Activated CD8-positive, alpha-beta memory T cell treated with anti-CD3 and anti-CD28 coated beads, Interleukin-2, amount 50 U/mL, for 1 hour (primary cell): Measurements from ENCODE around the gene TRPC6.
"Not testable (repeated sequence)": the region's sequence is repeated elsewhere in the genome, so short reads cannot be mapped to it uniquely, and the experiment has no call there.

Source experiments
- DNase-seq: peaks from one replicate; pipeline ENCODE4 v3.0.0-alpha.2; 2020; ENCODE audit errors: extremely low read depth

TRPC6 gene

DNA sequence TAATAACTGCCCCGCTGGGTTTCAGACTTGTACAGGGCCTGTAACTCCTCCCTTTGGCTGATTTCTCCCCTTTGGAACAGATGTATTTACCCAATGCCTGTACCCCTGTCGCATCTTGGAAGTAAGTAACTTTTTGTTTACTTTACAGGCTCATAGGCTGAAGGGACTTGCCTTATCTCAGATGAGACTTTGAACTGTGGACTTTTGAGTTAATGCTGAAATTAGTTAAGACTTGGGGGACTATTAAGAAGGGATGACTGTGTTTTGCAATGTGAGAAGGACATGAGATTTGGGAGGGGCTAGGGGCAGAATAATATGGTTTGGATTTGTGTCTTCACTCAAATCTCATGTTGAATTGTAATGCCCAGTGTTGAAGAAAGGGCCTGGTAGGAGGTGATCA, 62.0 kb downstream of the TRPC6 start:
- no peak for DNase-seq

DNA sequence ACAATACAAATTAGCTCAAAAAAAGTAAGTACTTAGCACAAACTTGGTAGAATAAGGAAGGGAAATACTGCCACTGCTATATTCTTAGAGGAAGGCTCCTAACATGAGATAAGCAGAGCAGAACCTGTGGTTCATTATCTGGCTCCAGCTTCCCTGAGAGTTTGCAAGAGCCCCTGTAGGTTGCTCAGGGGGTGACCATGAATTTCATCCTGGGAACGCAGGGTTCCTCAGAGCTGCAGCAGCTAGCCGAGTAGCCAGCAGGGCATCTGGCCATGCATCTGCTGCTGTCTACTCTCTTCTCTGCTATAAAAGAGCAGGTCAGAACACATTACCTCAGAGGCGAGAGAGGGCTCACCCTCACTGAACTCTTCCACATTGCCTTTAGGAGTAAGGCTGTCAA, 67.3 kb downstream of the TRPC6 start:
- no peak for DNase-seq

DNA sequence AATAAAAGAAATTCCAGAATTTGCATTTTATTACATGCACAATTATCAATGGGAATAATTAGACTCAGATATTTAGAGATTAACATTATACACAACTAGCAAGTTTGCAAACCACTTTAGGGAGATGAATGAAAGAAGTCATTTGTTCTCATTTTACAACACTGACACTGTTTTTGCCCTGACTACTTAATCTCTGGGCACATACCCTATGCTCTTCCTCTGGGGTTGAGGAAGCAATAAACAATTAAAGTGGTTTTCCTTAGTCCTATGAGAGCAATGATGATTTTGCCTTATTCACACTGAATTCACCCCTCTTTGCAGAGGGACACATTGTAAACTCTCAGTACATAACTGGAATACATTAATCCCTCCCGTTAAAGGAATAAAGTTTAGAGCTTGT, 72.7 kb downstream of the TRPC6 start:
- no peak for DNase-seq

DNA sequence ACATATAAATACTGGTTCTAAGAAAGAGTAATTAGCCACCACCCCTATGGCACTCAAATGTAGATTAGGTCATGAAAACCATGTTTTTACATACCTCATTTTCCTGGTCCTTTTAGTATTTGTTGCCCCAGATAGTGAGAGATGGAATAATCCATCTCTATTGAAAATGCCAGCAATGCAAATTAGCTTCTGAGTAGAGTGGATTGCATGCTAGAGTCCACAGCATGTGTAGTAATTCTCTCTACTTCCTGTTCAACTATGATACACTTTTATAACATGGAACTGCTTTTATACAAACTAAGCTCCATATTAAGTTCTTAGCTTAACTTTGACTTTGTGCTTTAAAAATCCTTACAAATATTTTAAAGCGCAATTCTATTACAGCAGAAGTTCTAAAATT, 73.2 kb downstream of the TRPC6 start:
- no peak for DNase-seq

DNA sequence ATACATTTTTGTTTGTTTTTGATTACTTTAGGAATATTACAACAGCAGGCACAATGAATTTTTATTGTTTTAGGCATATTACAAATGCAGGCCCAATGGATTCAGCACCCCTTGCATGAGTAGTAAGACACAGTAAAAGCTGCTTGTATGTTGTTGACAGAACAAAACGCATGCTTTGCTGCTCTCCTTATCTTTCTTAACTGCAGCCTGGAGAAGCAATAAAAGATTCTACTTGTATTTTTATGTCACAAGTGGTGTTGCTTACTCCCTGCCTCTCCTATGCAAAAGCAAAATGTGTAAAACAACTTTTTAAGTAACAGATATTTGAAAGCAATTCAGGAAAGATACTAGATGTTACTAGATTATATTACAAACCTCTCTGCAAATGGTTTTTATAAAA, 73.9 kb downstream of the TRPC6 start:
- no peak for DNase-seq

DNA sequence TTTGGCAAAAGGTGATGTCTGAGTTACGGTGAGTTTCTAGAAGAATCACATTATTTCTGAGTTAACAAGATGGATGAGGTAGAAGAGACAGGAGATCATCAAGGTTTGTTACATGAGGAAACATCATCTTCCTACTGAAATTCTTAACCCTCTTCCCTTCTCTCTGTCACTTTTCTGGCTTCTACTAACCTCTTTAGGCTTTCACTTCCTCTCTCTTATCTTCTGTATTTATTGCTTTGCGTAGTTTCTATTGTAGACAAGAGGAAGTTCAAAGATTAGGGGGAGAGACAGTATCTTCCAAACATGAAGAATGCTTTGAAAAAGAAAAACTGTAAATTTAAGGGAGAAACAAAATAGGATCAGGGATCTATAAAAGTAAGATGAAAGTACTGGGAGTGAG, 75.4 kb downstream of the TRPC6 start:
- DNase-seq: no peak

DNA sequence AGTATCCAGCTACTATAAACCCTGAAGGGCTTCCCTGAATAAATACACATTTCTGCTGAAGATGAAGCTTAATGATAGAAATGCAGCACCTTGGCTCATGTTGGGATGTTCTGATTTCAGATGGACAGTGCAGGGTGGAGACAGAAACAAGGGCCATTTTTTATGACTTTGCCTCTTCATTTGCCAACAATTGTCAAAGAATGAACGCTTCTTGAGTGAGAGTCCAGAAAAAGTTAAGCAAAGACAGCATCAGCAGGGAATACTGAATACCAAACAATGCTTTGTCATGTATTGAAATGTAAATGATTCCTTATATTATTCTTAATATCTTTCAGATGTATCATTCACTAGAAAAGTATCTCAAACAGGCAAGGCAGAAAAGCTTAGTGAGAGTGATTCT, 84.9 kb downstream of the TRPC6 start:
- no peak for DNase-seq

DNA sequence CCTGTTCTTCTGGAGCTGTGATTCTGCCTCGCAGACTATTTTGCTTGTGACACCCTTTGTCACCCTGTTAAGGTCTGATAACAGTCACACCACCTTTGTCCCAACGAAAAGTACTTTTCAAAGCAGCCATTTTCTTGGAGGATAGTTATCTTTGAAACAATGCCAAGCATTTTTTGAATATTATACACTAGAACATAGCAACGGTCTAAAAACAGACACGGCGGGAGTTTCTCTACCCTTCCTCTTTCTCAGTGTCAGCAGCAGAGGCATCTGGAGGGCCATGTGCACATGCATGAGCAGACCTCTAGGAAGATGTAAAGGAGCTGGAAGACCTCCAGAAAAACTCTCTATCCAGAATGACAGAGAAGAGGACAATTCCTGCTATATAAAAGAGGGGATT, 86.5 kb downstream of the TRPC6 start:
- DNase-seq: no peak

DNA sequence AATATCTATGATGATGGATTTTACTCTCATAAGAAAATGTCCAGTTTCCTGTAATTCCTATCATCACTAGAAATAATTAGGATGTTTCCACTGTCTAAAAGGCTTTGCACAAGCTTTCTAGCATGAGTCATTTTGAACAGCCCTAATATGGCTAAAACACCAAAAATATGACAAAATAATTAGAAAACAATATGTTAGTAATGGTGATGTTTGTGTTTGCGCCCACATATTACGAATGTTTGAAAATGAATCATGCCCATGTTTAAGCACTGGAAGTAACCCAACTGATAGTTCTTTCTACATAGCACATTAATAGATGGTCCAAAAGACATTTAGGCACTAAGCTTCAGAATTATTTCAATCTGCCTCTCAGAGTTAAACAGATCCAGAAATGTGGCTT, 96.0 kb downstream of the TRPC6 start:
- DNase-seq: no peak

DNA sequence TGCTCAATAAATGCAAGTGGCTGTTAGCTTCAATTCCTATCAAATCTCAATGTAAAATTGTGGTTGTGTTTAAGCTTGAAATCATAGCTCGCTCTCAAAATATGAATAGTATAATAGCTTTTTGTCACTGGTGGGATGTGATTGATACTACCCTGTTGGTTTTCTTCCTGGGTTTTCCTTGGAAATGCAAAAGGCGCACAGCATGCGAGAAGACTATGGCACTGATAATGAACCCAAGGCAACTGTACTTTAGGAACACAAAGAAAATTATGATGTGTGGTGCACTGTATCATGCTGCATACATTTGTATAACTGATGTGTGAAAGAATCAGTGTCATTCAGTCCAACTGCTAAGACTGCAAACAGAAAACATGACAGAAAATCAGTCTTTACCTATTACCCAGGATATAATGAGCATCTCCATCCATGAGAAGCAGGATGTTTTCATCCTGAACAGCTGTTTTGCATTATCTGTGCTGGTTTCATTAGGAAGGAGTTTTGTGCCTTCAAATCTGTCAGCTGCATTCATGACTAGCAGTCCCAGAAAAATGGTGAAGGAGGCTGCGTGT, 101.2 kb downstream of the TRPC6 start:
- no peak for DNase-seq

DNA sequence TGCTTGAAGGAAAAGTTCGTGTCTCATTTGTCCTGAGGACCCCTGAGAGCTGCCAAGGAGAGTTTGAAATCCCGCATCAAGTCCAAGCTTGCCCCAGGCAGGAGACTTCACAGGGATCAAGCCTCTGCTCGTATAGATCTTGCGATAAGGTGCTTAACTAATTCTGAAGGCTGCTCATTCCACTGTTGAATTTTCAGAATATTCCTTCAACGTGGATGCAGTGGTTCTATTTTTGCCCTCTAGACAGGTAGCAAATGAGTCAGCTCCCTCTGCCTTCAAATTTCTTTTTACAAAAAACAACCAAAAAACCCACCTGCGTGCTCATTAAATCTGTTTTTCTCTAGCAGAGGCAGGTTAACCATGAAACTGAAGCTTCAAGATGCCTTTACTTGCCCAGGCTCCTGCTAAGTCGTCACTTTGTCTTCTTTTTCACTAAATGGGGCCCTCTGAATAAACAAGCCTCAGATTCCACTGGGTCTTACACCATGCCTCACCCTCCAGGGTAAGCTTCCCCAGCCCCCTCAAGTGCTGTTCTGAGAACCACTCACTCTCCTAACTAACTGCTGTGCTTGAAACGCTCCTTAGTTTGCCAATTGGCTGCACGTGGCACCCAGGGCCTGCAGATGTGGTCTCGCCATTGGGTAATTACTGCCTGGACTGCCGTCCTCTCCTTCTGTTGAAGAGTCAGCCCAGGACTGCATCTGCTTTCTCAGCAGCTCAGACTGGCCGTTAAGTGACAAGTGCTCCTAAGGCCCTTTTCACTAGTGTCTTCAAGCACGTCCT, 105.0 kb downstream of the TRPC6 start:
- DNase-seq: no peak

DNA sequence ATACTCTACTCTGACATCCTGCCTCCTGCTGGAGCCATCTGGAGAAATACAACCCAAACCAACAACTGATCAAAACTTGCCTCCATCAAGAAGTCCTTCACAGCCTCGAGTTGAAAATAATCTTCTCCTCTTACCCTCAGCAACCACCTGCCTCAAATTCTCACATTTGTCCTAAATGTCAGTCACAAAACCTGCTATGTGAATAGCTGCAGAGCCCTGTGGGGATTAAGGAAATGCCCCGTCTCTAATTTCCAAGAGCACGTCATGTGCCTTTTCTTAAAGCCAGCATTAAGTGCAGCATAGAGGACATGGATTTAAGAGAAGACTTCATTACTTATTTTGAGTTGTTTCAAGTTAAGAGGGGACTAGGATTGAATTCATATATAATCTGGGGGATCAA, 105.9 kb downstream of the TRPC6 start:
- DNase-seq: no peak

DNA sequence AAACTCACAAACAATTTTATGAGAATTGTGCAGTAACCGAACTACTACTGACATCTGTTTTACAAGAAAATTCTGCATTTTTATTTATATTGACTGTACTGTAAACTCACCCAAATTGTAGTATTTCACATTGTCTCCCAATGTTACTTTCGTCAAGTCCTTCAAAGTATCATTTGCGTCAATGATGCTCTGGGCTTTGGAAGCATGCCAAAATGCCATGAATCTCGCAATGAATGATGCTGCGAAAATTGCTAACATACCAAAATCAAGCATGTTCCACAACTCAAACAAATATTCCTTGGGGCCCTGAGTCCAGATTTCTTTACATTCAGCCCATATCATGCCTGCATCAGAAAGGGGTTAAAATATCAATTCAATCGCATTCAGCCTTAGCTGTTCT, 107.6 kb downstream of the TRPC6 start:
- no peak for DNase-seq

DNA sequence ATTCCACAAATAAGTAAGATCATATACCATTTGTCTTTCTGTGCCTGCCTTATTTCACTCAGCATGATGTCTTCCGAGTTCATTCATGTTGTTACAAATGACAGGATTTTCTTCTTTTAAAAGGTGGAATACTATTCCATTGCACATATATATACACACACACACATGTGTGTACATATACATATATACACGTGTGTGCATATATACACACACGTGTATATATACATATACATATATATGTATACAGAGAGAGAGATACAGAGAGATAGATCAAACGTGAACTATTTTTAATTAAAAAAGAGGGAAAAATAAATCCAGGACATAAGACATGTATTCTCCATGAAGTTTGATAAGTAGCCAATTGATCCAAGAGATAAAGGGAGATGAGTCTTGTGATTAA, 108.1 kb downstream of the TRPC6 start:
- DNase-seq: no peak

DNA sequence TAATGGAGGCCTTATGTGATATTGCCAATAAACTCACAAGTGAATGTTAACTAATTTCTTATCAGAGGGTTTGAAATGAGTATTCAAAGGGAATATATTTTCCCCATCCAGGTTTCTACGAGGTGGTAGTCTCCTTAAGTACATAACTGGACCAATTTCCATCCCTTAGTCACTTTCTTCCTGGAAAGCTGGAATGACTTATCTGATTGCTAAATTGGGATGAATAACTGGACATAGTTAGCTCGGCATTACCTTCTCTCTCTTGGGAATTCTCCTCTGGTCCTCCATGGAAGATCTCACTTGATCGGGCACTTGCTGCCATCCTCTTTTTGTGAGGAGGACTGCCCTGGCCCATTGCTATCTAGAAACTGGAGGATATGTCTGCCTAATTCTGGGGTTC, 109.1 kb downstream of the TRPC6 start:
- no peak for DNase-seq

DNA sequence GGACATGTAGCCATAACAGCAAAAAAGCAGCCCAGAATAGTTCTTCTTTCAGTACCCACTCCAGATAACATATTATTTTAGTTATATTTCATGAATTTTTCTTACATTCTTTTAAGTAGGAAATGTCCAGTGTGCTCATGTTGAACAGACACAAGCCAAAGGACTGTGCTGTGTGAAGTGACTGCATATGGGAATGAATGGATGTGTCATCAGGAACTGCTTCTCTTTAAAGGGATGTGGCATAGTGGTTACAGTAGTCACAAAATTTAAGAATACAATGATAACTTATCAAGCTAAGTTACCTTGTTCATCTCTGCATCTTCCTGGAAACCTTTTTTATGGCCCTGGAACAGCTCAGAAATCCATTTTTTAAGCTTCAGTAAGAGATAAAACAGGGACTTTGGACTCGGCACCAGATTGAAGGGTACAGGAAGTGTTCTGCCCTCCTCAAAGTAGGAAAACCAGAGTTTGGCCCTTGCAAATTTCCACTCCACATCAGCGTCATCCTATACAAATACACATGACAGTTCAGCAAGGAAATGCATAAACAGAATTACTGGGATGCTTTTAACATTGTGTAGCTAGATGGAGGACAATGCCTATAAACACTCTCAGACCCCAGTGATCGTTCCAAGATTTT, 112.8 kb downstream of the TRPC6 start:
- no peak for DNase-seq

DNA sequence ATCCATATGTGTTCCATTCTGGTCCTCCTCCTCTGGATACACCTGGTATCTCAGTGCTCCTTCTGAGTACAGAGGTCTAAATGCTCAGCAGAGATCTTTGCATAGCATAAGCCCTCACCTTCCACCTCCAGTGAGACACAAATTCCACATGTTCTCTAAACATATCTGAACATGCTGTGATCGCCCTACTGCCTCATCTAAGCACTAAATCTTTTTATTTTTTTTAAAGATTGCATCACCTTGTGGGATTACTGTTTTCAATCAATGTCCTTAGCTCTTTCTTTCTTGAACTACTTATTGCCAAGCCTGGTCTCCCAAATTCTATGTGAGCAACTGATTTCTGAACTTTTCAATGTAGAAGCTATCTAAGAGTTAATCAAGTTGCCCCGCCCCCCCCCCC, 113.4 kb downstream of the TRPC6 start:
- no peak for DNase-seq

DNA sequence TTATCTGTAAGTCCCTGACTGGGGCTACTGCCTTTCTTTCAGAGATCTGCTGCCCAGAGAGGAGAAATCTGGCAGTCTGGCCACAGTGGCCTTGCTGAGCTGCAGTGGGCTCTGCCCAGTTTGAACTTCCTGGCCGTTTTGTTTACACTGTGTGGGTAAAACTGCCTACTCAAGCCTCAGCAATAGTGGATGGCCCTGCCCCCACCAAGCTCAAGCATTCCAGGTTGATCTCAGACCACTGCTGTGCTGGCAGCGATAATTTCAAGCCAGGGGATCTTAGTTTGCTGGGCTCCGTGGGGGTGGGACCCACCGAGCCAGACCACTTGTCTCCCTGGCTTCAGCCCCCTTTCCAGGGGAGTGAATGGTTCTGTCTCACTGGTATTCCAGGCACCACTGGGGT, 117.5 kb downstream of the TRPC6 start:
- no peak for DNase-seq

DNA sequence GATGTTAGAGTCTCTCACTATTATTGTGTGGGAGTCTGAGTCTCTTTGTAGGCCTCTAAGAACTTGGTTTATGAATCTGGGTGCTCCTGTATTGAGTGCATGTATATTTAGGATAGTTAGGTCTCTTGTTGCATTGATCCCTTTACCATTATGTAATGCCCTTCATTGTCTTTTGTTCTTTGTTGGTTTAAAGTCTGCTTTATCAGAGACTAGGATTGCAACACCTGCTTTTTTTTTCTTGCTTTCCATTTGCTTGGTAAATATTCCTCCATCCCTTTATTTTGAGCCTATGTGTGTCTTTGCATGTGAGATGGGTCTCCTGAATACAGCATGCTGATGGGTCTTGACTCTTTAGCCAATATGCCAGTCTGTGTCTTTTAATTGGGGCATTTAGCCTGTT, 119.4 kb downstream of the TRPC6 start:
- DNase-seq: not testable (repeated sequence)

DNA sequence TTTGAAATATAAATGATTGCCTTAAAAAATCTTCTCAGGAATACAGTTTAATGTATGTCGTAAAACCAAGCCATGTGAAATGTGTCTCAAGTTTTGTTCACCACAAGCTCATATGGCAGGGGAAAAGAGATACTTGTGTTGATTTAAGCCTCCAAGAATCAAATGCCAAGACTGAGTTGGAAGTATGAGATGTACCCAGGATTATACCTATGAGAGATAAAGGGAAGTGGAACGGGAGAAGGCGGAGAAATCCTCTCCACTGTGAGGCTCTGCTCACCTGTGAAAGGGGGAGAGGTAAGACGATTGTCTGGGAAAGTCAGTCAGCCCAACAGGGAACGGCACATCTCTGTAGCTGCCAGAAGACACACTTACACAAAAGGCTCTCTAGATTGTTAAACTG, 124.8 kb downstream of the TRPC6 start:
- no peak for DNase-seq

DNA sequence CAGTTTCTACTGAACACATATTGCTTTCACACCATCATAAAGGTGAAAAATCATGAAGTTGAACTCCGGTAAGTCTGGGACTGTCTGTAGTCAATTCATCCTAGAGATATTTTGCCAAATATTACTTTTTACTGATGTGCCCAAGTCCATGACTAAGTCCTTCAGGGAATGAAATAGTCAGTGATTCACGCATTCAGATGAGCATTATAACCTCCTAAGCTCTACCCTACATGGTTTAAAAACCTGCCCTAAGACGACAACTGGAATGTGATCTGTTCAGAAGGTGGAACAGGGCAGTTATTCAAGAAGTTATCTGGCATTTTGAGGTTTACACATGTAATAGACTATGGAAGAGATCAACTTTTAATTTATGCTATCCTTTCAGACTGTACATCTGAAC, 125.6 kb downstream of the TRPC6 start:
- DNase-seq: no peak

DNA sequence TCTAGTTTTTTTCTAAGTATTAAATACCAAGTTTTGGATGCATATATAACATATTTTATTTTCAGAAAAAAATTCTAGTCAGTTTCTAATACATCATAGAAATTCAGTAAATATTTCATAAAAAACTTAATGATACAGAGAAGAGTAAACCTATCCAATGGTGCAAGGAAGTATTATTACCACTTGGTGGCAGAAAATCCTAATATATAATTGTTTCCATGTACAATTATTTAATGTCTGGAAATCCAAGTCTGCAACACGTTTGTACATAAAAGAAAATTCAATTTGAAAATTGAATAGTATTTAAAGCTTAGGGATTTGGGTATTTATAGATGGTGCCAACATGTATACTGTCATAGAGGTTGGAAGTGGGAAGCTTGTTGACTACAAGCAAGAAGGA, 127.0 kb downstream of the TRPC6 start:
- DNase-seq: no peak

DNA sequence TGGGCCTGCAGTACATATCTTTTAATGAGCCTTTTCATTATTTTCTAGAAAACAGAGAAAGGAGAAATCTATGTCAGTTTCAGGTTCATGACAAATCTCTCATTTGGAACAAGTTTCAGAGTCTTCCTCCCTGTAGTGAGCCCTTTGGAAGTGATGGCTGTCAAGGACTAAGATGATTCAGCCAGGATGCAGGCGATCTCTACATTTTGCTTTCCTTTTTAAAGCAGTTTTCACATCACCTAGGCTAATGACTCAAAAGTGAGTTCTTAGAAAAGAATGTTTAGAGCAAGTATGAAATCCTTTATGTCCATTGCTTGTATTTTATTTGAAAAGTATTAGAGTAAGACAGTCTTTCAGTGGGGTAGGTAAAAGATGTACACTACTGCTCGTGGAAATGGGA, 130.1 kb downstream of the TRPC6 start:
- no peak for DNase-seq
